Mucosa of descending colon (tissue), 3 donors: Measurements from ENCODE around the gene FBN2. TPM values are rescaled to one million over a fixed set of nuclear protein-coding genes. Genes with fewer than 3 reads are reported as not detected.

Experiments
- ATAC-seq: fragments of 200-7000 bp; cut with Tn5 transposase; one replicate; pipeline ENCODE4 v1.9.1; 2020; ENCODE audit warnings: mild to moderate bottlenecking, moderate library complexity
- DNase-seq, 3 donors: peaks; one replicate each; pipeline ENCODE4 v3.0.0-alpha.2; 2020
- H3K36me3 ChIP-seq: fragments of 200-600 bp; one replicate; pipeline ENCODE4 v1.8.0; 2021; ENCODE audit warnings: low read depth, mild to moderate bottlenecking
- H3K4me1 ChIP-seq: fragments of 200-600 bp; one replicate; pipeline ENCODE4 v1.8.0; 2021; ENCODE audit warnings: low read depth, mild to moderate bottlenecking
- H3K4me3 ChIP-seq: fragments of 200-600 bp; one replicate; pipeline ENCODE4 v1.8.0; 2021; ENCODE audit warnings: mild to moderate bottlenecking
- H3K9me3 ChIP-seq: fragments of 200-600 bp; one replicate; pipeline ENCODE4 v1.8.0; 2021; ENCODE audit warnings: mild to moderate bottlenecking
- intact Hi-C, 2 donors: fragments of 100-400 bp; cut with DNase I in 1 of 2; cut with micrococcal nuclease in 1 of 2; formaldehyde crosslinking; loops; one replicate each; pipeline versions ENCODE4 v1.11.0 to v1.11.1; 2022; cut with DNase I, micrococcal nuclease
- total RNA-seq, 3 donors: library from RNA; stranded (reverse); fragmentation: NEBNext Ultra II Directional in 2 of 3; extraction: Animal tissue kit (Norgen Biotek cat#: 25700) in 2 of 3; gene quantifications; one replicate each; pipeline versions ENCODE4 v1.2.1 to v1.2.4, GENCODE V29; 2021 to 2023
- TF ChIP-seq, protein P1 (sequence below): fragments of 200-600 bp; IDR thresholded peaks from one replicate; pipeline ENCODE4 v1.8.0; 2022; ENCODE audit warnings: antibody characterized with exemption, mild to moderate bottlenecking
- donor health status: DM: no; HTN: no; CAD: no; lungs with moderate emphysema.
- donor health status: DM: no; HTN: no; CAD: no.
- donor health status: DM: no; HTN: yes; CAD: no.

Gene FBN2
- total RNA-seq, 3 donors from 2014 or later, result 1.0 to 5.8 (median 1.6) TPM

GRCh38 chr5:128335339-128335738 lies 202.7 kb downstream of the FBN2 start:
- Histone ChIP-seq H3K4me1 (no peaks in the 10 kb centered on the region), H3K9me3 (no peaks in the 10 kb centered on the region), H3K4me3 (no peak overlapping the region), H3K36me3 (no peaks in the 10 kb centered on the region)
- intact Hi-C loops, result no loop called here
- TF ChIP-seq, protein P1, sequence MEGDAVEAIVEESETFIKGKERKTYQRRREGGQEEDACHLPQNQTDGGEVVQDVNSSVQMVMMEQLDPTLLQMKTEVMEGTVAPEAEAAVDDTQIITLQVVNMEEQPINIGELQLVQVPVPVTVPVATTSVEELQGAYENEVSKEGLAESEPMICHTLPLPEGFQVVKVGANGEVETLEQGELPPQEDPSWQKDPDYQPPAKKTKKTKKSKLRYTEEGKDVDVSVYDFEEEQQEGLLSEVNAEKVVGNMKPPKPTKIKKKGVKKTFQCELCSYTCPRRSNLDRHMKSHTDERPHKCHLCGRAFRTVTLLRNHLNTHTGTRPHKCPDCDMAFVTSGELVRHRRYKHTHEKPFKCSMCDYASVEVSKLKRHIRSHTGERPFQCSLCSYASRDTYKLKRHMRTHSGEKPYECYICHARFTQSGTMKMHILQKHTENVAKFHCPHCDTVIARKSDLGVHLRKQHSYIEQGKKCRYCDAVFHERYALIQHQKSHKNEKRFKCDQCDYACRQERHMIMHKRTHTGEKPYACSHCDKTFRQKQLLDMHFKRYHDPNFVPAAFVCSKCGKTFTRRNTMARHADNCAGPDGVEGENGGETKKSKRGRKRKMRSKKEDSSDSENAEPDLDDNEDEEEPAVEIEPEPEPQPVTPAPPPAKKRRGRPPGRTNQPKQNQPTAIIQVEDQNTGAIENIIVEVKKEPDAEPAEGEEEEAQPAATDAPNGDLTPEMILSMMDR, result no peak
- ATAC-seq, result no peak
- DNase-seq, result no peak

- Histone ChIP-seq H3K4me3 (no peak overlapping the region), H3K4me1 (no peaks in the 10 kb centered on the region), H3K36me3 (no peaks in the 10 kb centered on the region), H3K9me3 (no peaks in the 10 kb centered on the region)
- DNase-seq, result no peak
- ATAC-seq, result no peak
- TF ChIP-seq, protein P1, result no peak
- intact Hi-C loops, result no loop called here
These were observed 203.9 kb downstream of the FBN2 start for GRCh38 chr5:128334010-128334716.

DNA sequence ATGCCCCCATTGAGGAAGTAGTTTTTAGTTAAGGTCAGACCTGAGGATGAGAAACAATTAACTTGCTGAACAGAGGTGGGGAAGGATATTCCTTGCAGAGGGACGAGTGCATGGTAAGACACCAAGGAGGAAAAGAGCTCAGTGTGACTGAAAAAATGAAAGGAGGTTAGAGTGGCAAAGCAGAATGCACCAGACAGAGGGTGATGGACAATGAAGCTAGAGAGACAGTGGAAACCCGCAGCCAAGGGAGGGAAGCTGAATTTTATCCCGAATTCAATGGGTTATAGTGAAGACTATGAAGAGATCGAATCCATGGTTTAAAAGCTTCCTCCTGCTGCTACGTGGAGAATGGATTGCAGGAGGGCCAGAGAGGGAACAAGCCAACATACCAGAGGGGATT lies 206.8 kb downstream of the FBN2 start:
- intact Hi-C loops, result no loop called here
- DNase-seq (no peak), ATAC-seq (no peak)
- Histone ChIP-seq H3K9me3 (no peaks in the 10 kb centered on the region), H3K36me3 (no peaks in the 10 kb centered on the region), H3K4me3 (no peak overlapping the region), H3K4me1 (no peaks in the 10 kb centered on the region)
- TF ChIP-seq, protein P1, result no peak

- no peaks in the 10 kb centered on the region for H3K36me3 ChIP-seq
- DNase-seq (no peak), ATAC-seq (no peak)
- H3K9me3 ChIP-seq, result no peaks in the 10 kb centered on the region
- TF ChIP-seq, protein P1, result no peak
- intact Hi-C loops, result no loop called here
- no peaks in the 10 kb centered on the region for H3K4me1 ChIP-seq
- H3K4me3 ChIP-seq, result no peak overlapping the region
These were observed 208.6 kb downstream of the FBN2 start for GRCh38 chr5:128329386-128329939.

DNA sequence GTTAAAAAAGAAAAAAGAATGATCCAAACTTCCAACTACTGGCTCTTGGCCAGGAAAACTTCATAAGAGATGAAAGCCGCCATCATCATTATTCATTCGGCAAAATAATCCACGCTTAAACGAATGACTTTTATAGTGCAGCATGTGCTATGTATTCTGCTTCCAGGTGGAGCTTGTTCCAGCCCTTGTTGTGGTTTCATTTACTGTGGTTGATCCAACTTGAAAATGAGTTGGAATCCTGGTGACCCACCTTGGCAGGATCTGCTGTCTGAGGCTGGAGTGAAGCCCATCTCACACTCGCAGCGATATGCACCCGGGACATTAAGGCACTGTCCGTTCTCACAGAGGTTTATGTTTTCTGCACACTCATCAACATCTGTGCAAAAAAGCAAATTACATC lies 209.6 kb downstream of the FBN2 start:
- H3K4me3 ChIP-seq, result no peak overlapping the region
- intact Hi-C loops, result no loop called here
- no peak for DNase-seq
- H3K4me1 ChIP-seq, result no peaks in the 10 kb centered on the region
- ATAC-seq, result no peak
- TF ChIP-seq, protein P1, result no peak
- no peaks in the 10 kb centered on the region for H3K36me3 ChIP-seq
- no peaks in the 10 kb centered on the region for H3K9me3 ChIP-seq
